Endothelial cell of umbilical vein (primary cell): ENCODE measurements around the gene SLC25A53. TPM values are rescaled to one million over a fixed set of nuclear protein-coding genes. Genes with fewer than 3 reads are reported as not detected.

Source experiments
- BruUV-seq: library from RNA; stranded (reverse); fragments of 400-500 nt; replicated peaks from 2 replicates; lab custom pipeline; 2021; lab: Mats Ljungman, UMichigan
- CTCF ChIA-PET: fragments of 300-600, 350-600 bp; sonication (Branson Sonifier 250); formaldehyde crosslinking; loops from one replicate; lab custom pipeline; 2021; ENCODE audit warnings: antibody characterized with exemption, inconsistent platforms; lab: Charles Lee
- POLR2A ChIA-PET: fragments of 300-600, 350-600 bp; sonication (Branson Sonifier 250); formaldehyde crosslinking; loops from one replicate; lab custom pipeline; 2021; ENCODE audit warnings: antibody characterized with exemption, inconsistent platforms; lab: Charles Lee
- DNase-seq: peaks from one replicate; pipeline ENCODE4 v3.0.0-alpha.2; 2011; ENCODE audit warnings: low read depth, low spot score
- FAIRE-seq: peaks from 2 replicates; lab custom pipeline; 2011; peaks lifted over from hg19 to GRCh38; lab: Jason Lieb, UNC
- H2AFZ ChIP-seq: 2 replicates; pipeline ENCODE4 v1.6.0; 2012; ENCODE audit warnings: low read depth, low read length, control low read depth, inconsistent platforms
- H3K27ac ChIP-seq: 2 replicates; pipeline ENCODE4 v1.5.1; 2011; ENCODE audit warnings: low read depth, mild to moderate bottlenecking, control low read depth, low read length, moderate library complexity; ENCODE audit not compliant: insufficient read depth
- H3K27me3 ChIP-seq, 2 experiments: 2 replicates each; pipeline versions ENCODE4 v1.6.0 to v1.6.1; 2011; ENCODE audit warnings: low read length in 2 of 2, mixed read lengths in 1 of 2; ENCODE audit not compliant: control insufficient read depth in 2 of 2, insufficient read depth in 2 of 2
- H3K36me3 ChIP-seq, 2 experiments: 2 replicates in 1 of 2; 3 replicates in 1 of 2; pipeline ENCODE4 v1.5.1; 2011; ENCODE audit warnings: low read length in 2 of 2, mild to moderate bottlenecking in 1 of 2, moderate library complexity in 1 of 2; ENCODE audit not compliant: control insufficient read depth in 2 of 2, insufficient read depth in 2 of 2; ENCODE audit errors: extremely low read depth in 1 of 2
- H3K4me1 ChIP-seq: 3 replicates; pipeline ENCODE4 v1.5.1; 2011; ENCODE audit warnings: mild to moderate bottlenecking, low read length; ENCODE audit not compliant: control insufficient read depth, insufficient read depth; ENCODE audit errors: extremely low read depth
- H3K4me2 ChIP-seq: 2 replicates; pipeline ENCODE4 v1.6.1; 2011; ENCODE audit warnings: low read length, control low read depth, mixed read lengths; ENCODE audit not compliant: insufficient read depth
- H3K4me3 ChIP-seq, 3 experiments: fragments of 200-600 bp in 1 of 3; sonication (generic), shearing (Covaris generic) in 1 of 3; replicated peaks in 1 of 3; 2 replicates each; pipeline ENCODE4 v1.5.1; 2011 to 2016; ENCODE audit warnings: control low read depth in 3 of 3, low read length in 3 of 3, mild to moderate bottlenecking in 2 of 3, inconsistent platforms in 1 of 3, low read depth in 1 of 3, moderate library complexity in 1 of 3; ENCODE audit not compliant: insufficient read depth in 1 of 3
- H3K79me2 ChIP-seq: 2 replicates; pipeline ENCODE4 v1.6.0; 2012; ENCODE audit warnings: low read length, inconsistent platforms; ENCODE audit not compliant: control insufficient read depth, insufficient read depth
- H3K9ac ChIP-seq: replicated peaks from 2 replicates; pipeline ENCODE3; 2011; ENCODE audit warnings: low read length, control low read depth; ENCODE audit not compliant: insufficient read depth; ENCODE audit errors: extremely low read depth
- H3K9me1 ChIP-seq: replicated peaks from 3 replicates; pipeline ENCODE4 v1.6.0; 2011; ENCODE audit warnings: mild to moderate bottlenecking, low read length; ENCODE audit not compliant: control insufficient read depth, insufficient read depth; ENCODE audit errors: extremely low read depth
- H3K9me3 ChIP-seq: replicated peaks from 2 replicates; pipeline ENCODE4 v1.5.1; 2012; ENCODE audit warnings: low read length, inconsistent platforms; ENCODE audit not compliant: control insufficient read depth, insufficient read depth
- H4K20me1 ChIP-seq: replicated peaks from 2 replicates; pipeline ENCODE3; 2011; ENCODE audit warnings: mild to moderate bottlenecking, low read length; ENCODE audit not compliant: control insufficient read depth, insufficient read depth; ENCODE audit errors: extremely low read depth
- EZH2 ChIP-seq: IDR thresholded peaks from 2 replicates; pipeline ENCODE4 v1.6.1; 2012; ENCODE audit warnings: borderline replicate concordance, low read depth, mild to moderate bottlenecking, moderate library complexity, low read length, inconsistent platforms; ENCODE audit not compliant: severe bottlenecking
- FOS ChIP-seq: IDR thresholded peaks from 2 replicates; pipeline ENCODE4 v1.6.1; 2011; ENCODE audit warnings: mild to moderate bottlenecking, low read length, moderate library complexity, borderline replicate concordance; ENCODE audit not compliant: insufficient read depth
- GATA2 ChIP-seq: IDR thresholded peaks from 2 replicates; pipeline ENCODE4 v1.7.0; 2011; ENCODE audit warnings: low read depth, mild to moderate bottlenecking, moderate library complexity, mixed read lengths, low read length; ENCODE audit not compliant: insufficient read length, insufficient read depth
- JUN ChIP-seq: IDR thresholded peaks from 2 replicates; pipeline ENCODE4 v1.6.1; 2011; ENCODE audit warnings: borderline replicate concordance, low read depth; ENCODE audit not compliant: insufficient read length, insufficient read depth
- MYC ChIP-seq: IDR thresholded peaks from one replicate; pipeline ENCODE4 v1.6.1; 2011; ENCODE audit warnings: mild to moderate bottlenecking, low read depth, low read length
- POLR2A ChIP-seq: IDR thresholded peaks from 2 replicates; pipeline ENCODE4 v1.6.1; 2012; ENCODE audit warnings: low read depth, mild to moderate bottlenecking, control low read depth, low read length
- POLR2AphosphoS5 ChIP-seq: IDR thresholded peaks from 2 replicates; pipeline ENCODE4 v1.6.1; 2012; ENCODE audit warnings: low read depth, mild to moderate bottlenecking, control low read depth, low read length, moderate library complexity; ENCODE audit not compliant: insufficient read depth
- dilution Hi-C: fragments of 300-500 bp; cut with MboI; formaldehyde crosslinking; loops from one replicate; pipeline ENCODE4 v1.15.0; 2019; ENCODE audit warnings: low sequenced_read_pairs; ENCODE audit not compliant: extremely low pct_ligation_motif_present
- intact Hi-C: fragments of 100-400 bp; cut with micrococcal nuclease; formaldehyde crosslinking; loops from one replicate; pipeline ENCODE4 v1.10.0; 2022
- polyA plus RNA-seq, 4 experiments: library from polyadenylated mRNA; depleted of rRNA in 3 of 4; stranded (reverse) in 3 of 4; unstranded in 1 of 4; fragments of >200 nt; gene quantifications; 2 replicates each; pipeline versions ENCODE4 v1.2.1 to v1.2.3, GENCODE V29; 2011 to 2012; ENCODE audit warnings: missing spikeins in 1 of 4
- total RNA-seq: library from RNA; stranded (reverse); gene quantifications from 2 replicates; pipeline ENCODE4 v1.2.3, GENCODE V29; 2021
- TF ChIP-seq, protein P1 (sequence below), 2 donors: IDR thresholded peaks; 1 replicate in 1 of 2; 2 replicates in 1 of 2; pipeline ENCODE4 v1.5.1; 2011; ENCODE audit warnings: low read length in 2 of 2, mild to moderate bottlenecking in 2 of 2, moderate library complexity in 2 of 2, control low read depth in 1 of 2, inconsistent platforms in 1 of 2, low read depth in 1 of 2; ENCODE audit not compliant: insufficient read depth in 1 of 2; ENCODE audit errors: extremely low read depth in 1 of 2

The SLC25A53 gene
- total and polyA plus RNA-seq, 2 donors (not counting 3 experiments of a cell fraction or from before 2014, with no cell fraction given), result 4.6 to 6.3 TPM

DNA sequence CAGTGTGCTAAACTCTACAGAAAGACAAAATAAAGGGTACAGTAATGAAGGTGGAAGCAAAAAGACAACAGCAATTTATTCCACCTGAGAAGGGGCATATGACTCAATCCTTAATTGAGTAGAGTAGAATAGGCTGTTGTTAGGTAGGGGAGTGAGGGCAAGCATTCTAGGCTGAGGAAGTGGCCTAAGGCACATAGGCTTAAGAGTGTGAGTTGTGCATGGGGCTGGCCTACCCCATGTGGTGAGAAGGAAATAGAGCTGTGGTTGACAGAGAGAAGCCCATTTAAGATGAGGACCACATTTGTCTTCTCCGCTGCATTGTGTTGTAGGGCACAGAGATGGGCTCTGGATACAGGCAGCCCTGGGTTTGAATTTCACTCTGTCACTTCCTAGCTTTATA lies 47.9 kb downstream of the SLC25A53 start:
- POLR2A ChIA-PET, result no interaction called here
- no TSS peak for BruUV-seq

DNA sequence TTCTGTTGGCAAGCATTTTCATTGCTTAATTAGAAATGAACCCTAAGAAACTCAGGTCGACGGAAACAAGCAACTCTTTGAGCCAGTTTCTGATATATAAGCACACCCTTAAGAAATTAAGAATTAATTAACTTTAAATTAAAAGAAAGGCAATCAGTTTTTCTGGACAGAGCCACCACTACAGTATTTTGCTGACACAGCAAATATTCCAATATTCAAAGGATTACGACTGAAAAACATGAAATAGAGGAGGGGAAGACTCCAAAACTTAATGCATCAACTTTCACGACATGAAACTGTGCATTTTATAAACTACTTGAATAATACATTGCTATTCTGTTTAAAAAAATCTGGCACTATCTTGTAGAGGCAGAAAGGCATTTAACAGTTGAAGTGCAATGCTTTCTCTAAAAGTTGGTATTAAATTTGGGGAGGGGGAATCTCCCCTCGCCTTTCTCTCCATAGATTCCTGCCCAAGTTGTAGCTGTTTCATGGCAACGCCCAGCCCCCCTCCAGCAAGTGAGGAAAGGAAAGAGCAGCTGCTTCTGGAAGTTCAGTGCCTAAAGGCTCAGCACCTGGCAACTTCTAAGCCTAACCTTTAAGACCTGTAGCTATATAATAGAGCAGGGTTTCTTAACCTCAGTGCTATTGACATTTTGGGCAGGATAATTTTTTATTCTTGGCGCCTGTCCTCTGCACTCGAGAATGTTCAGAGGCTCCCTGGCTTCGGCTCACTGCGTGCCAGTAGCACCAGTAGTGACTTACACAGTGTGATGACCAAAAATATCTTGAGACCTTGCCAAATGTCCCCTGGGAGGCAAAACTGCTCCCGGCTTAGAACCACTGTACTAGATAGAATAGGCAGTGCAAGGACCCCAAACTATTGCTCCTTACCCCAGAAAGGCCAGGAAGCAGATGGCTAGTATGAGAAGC lies 51.2 kb downstream of the SLC25A53 start:
- Histone ChIP-seq H3K4me2 (no peak overlapping the region), H3K9me1 (no peaks in the 10 kb centered on the region), H3K9ac (no peak overlapping the region), H3K36me3 (no peaks in the 10 kb centered on the region), H3K4me3 (no peak overlapping the region), H3K27me3 (no peaks in the 10 kb centered on the region), H2AFZ (no peak overlapping the region), H3K4me1 (no peaks in the 10 kb centered on the region), H4K20me1 (no peaks in the 10 kb centered on the region), H3K27ac (no peak overlapping the region), H3K9me3 (no peaks in the 10 kb centered on the region), H3K79me2 (no peaks in the 10 kb centered on the region)
- ChIA-PET CTCF (no interaction called here), POLR2A (no interaction called here)
- TF ChIP-seq MYC (no peak), JUN (no peak), FOS (no peak), POLR2AphosphoS5 (no peak), GATA2 (no peak), EZH2 (no peak), POLR2A (no peak)
- TF ChIP-seq, protein P1, sequence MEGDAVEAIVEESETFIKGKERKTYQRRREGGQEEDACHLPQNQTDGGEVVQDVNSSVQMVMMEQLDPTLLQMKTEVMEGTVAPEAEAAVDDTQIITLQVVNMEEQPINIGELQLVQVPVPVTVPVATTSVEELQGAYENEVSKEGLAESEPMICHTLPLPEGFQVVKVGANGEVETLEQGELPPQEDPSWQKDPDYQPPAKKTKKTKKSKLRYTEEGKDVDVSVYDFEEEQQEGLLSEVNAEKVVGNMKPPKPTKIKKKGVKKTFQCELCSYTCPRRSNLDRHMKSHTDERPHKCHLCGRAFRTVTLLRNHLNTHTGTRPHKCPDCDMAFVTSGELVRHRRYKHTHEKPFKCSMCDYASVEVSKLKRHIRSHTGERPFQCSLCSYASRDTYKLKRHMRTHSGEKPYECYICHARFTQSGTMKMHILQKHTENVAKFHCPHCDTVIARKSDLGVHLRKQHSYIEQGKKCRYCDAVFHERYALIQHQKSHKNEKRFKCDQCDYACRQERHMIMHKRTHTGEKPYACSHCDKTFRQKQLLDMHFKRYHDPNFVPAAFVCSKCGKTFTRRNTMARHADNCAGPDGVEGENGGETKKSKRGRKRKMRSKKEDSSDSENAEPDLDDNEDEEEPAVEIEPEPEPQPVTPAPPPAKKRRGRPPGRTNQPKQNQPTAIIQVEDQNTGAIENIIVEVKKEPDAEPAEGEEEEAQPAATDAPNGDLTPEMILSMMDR (IDR thresholded peaks at IDR 0.05; ENCODE audit: extremely low read depth in 1 of 2, insufficient read depth in 1 of 2, low read depth in 1 of 2, low read length in 2 of 2), result no peak
- DNase-seq (no peak), FAIRE-seq (peak; percentile 31)
- BruUV-seq, result no TSS peak
- intact Hi-C loops (no loop called here), dilution Hi-C loops (no loop called here)

More for the DNA sequence above, 47.9 kb downstream of the SLC25A53 start:
- no peaks in the 10 kb centered on the region for H3K9me1 ChIP-seq
- no peak overlapping the region for H2AFZ ChIP-seq
- TF ChIP-seq POLR2A, result no peak
- TF ChIP-seq MYC, result no peak
- TF ChIP-seq EZH2, result no peak
- TF ChIP-seq JUN, result no peak
- FAIRE-seq, result no peak
- CTCF ChIA-PET, result no interaction called here
- H4K20me1 ChIP-seq, result no peaks in the 10 kb centered on the region
- H3K79me2 ChIP-seq, result no peaks in the 10 kb centered on the region
- no peak overlapping the region for H3K4me2 ChIP-seq
- no peak overlapping the region for H3K9ac ChIP-seq
- H3K4me1 ChIP-seq, result peaks cover 12% of the 10 kb centered on the region
- no peaks in the 10 kb centered on the region for H3K36me3 ChIP-seq
- intact Hi-C loops (no loop called here), dilution Hi-C loops (no loop called here)
- no peak overlapping the region for H3K4me3 ChIP-seq
- DNase-seq, result no peak
- no peak overlapping the region for H3K27ac ChIP-seq
- H3K27me3 ChIP-seq, result no peaks in the 10 kb centered on the region
- no peaks in the 10 kb centered on the region for H3K9me3 ChIP-seq
